SW480 (cell line): Measurements from ENCODE around the gene SLC6A15.

ENCODE experiments used
- DNase-seq: peaks from one replicate; pipeline ENCODE4 v3.0.0-alpha.2; 2016; ENCODE audit warnings: low spot score

Gene SLC6A15

DNA sequence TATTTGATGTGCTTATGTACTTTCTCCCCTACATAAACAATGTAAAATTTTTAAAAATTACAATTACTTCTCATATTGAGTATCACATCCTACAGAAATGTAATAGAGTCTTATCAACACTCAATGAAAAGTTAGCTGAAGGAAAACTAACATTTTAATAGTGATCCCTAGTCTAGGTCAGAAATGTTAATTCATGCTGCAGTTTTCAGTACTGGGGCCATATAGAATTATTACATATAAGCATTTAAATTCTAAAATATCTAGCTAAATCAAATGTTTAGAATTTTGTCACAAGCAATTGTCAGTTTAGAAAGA, 37.8 kb downstream of the SLC6A15 start:
- no peak for DNase-seq

DNA sequence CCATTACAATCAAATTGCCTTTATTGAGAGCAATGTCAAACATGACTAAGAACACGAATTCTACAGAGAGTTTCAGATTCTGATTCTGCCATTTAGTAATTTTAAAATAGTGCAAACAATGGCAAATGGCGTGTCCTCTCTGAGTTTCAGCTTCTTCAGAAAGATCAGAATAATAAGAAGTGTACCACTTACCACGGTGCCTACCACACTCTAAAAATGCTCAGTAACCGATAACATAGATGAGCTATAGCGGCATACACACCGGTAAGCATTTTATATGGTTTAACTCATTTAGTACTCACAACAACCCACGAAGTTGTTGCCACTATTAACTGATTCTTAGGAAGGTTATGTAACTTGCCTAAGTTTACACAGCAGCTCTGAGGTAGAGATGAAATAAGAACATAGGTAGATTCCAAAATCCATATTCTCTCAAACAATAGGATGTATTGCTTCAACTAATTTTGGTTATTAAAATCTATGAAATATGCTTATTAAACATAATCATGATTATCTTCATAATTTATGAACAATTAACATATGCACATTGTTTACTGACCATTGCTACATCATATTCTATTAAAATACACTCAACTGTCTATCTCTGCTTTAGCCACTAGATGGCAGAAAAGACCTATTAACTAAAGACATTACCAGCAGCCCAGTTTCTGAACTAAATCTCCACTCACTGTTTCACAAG, 38.3 kb downstream of the SLC6A15 start:
- DNase-seq: peak; percentile 62

- DNase-seq: no peak
Observed at GRCh38 chr12:84862186-84862585, 50.4 kb downstream of the SLC6A15 start.

DNA sequence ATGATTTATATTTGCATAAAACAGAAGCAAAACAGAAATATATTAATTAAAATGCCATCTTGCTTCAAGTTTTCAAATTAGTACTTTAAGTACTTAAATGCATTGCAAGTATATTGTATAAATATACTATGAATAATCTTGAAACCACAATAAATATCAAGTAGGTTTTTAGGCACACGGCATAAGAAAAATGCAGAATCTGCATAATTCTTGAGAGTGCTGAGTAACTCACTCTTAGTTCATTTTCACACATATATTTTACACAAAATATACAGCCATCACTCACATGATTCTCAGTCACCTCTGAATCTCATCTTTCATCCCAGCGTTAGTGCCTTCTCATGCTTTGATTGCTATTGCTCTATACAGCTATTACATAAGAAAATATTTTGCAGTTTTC, 51.9 kb downstream of the SLC6A15 start:
- DNase-seq: no peak

DNA sequence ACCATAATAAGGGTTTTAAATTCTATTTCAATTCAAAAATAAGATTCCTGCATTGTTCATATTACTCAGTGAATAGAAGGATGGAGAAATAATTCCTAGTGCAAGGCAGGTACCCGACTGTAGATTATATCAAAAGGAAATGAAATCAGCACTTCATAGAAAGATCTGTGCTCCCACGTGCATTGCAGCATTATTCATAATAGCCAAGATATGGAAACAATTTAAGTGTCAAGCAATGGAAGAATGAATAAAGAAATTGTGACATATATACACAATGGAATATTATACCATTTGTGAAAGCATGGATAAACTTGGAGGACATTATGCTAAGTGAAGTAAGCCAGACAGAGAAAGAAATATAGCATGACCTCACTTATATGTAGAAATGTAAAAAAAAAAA, 53.8 kb downstream of the SLC6A15 start:
- no peak for DNase-seq

DNA sequence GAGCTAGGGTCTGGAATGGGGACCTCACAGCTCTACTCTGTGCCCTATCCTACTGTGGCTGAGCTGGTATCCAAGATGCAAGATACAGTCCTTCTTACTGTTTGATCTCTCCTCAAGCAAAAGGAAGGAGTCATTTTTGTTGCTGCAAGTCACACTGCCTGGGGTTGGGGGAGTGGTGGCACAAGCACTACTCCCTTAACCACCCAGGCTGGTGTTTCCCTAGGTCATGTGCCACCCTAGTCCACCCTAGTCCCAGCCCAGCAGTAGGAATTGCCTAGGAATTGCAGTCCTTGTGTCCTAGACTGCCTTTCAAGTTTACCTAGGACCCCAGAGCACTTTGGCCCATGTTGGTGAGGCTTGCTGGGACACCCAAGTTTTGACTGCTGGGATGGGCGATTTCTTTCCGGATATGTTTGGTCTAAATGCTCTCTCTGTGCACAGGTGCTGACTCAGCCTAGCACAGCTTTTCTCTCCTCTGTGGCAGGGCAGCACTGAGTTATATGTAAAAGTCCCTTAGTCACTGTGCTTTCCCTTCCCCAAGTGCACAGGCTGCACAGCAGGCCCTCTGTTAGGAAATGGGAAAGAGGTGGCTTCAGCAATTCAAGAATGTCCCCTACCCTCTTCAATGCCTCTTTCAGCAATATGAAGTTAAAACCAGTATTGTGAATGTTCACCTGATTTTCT, 54.9 kb downstream of the SLC6A15 start:
- DNase-seq: no peak

DNA sequence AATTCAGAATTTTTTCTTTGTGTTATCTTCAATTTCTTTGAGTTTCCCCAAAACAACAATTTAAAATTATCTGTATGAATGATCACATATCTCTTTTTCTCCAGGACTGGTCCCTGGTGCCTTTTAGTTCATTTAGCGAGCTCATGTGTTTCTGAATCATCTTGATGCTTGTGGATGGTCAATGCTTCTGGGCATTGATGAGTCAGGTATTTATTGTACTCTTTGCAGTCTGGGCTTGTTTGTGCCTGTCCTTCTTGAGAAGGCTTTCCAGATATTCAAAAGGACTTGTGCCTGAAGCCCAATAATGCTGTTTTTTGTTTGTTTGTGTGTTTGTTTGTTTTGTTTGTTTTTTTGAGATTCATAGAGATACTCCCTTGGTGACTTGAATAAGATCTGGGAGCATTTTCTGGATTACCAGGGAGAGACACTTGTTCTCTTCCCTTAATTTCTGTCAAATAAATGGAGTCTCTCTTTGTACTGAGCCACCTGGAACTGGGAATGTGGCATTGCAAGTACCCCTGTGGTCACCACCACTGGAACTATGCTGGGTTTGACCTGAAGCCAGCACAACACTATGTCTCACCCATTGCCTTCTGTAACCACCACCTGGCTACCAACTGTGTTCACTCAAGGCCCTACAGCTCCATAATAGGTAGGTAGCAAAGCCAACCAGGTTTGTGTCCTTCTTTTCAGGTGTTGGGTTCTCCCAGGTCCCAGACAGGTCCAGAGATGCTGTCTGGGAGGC, 56.3 kb downstream of the SLC6A15 start:
- no peak for DNase-seq

DNA sequence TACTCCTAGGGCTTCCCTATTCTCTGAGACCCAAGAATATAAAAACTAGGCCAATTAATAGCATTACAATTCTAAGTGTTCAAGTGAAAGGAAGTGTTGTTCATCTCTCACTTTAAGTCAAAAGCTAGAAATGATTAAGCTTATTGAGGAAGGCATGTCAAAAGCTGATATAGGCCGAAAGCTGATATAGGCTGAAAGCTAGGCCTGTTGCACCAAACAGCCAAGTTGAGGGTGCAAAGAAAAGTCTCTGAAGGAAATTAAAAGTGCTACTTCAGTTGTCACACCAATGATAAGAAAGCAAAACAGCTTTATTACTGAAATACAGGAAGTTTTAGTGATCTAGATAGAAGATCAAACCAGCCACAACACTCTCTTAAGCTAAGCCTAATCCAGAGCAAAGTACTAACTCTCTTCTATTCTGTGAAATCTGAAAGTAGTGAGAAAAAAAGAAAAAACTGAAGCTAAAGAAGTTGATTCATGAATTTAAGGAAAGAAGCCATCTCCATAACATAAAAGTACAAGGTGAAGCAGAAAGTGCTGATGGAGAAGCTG, 68.9 kb downstream of the SLC6A15 start:
- DNase-seq: no peak

DNA sequence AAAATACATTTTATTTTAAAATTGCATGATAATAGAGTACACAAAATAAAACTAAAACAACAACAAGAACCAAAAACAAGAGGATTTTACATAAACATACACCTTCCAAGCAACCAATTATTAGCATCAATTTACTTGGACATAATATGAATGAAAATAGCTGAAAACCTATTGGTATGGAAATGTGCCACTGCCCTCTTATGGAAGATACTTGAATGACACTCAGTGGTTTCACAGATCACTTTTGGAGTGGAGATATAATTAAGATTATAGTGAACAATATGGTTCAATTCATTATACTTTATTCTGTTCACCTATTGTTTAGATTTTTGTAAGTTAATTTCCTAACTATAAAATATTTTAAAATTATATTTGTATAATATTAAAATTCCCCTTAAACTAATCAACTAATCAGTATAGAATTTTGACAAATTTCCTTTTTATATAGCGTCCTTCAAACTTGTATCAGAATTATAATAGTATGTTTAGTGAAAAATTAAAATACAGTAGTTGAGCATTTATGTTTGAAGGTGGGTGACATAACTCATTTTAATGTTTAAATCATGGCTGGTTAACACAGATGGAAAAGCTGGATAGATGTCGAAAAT, 70.1 kb downstream of the SLC6A15 start:
- peak; percentile 36 for DNase-seq

GRCh38 chr12:84841591-84841990, 71.0 kb downstream of the SLC6A15 start:
- DNase-seq: no peak

- no peak for DNase-seq
Observed at GRCh38 chr12:84840356-84840755, 72.2 kb downstream of the SLC6A15 start.

- no peak for DNase-seq
Observed at GRCh38 chr12:84826925-84827324, 85.7 kb downstream of the SLC6A15 start.

DNA sequence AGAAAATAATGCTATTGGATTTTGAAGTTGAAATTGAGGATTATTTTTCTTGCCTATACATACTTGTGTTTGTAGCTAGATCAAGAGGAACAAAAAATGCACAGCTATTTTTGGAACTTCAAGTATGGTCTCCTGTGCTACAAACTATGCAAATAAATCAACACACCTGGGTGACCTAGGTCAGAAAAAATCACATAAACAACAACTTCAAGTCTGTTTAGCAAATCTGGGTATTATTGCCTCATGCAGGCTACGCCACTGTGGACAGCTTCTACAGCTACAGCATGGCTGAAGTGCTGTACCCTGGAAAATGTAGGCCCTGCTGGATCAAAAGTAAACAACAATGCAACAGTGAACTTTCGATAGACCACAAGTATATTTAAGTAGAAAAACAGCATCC, 87.5 kb downstream of the SLC6A15 start:
- no peak for DNase-seq

GRCh38 chr12:84822525-84822924, 90.1 kb downstream of the SLC6A15 start:
- DNase-seq: no peak

DNA sequence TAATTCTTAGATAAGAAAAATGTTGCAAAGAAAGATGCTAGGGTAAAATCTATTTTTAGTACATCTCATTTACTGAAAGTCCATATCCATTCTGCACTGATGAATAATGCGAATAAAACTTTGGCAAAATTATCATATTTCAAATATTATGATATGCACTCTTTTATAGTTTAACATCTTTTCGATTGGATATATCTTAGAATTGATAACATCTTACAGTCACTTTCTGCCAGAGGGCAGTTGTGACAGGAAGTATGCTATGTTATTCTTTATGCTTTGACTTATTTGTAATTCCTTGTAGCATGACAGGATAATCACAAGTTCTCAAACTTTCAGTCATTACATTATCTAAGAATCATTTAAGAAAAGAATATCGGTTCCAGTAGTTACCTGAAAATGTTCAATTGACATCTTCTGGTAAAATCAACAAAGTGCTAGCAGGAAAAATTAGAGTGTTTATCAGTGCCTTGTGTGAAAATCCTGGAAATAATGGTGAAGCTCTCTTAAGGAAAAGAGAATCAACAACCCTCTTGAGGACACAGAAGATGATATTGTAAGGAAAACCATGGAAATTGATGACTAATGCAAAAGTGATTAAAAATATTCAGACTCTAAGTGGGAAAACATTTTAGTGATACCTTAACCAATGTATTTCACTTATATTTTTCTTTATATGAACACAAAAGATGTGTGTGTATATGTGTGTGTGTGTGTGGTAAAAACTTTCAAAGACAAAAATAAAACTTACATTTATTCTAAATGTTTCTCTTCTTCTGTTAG, 95.5 kb downstream of the SLC6A15 start:
- no peak for DNase-seq

- DNase-seq: no peak
Observed at GRCh38 chr12:84814664-84815245, 97.8 kb downstream of the SLC6A15 start.

DNA sequence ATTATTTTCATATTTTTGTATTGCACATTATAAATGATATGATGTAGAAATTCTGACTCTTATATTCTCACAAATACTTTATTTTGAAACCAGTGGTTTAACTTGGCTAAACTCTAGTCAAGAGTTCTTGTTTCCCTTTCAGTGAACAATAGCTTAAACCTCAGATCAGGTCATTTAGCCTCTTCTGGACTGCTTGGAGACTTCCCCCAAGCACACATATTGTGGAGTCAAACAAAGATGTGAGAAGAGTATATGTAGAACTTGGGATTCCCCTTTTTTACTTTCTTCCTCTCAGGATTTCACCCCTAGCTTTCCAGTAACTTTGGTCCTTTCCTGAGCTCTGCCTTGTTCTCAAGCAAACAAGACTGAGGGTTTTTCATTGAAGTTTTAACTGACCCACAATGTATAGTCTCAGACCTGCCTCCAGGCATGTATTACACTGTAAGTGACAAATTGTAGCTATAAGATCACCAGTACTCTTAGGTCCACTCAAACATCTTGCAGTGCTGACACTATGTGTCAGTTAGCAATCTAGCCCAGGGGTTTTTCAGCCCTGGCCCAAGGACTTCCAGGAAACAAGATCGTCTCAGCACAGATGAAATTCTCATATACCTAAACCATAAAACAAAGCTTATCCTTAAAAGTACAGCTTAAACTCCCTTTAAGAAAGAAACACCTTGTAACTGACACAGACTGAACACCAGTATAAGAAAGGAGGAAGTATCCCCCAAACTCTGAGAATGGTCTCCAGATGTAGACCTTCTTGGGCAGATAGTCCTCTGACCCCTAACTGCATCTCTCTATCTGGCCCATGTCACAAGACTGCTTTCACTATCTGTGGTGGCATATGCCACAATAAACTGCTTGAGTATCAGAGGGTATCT, 98.6 kb downstream of the SLC6A15 start:
- DNase-seq: no peak

- DNase-seq: no peak
Observed at GRCh38 chr12:84811291-84811690, 101.3 kb downstream of the SLC6A15 start.

- DNase-seq: no peak
Observed at GRCh38 chr12:84810611-84811010, 102.0 kb downstream of the SLC6A15 start.
